ENCODE measurements around the gene DUSP15. TPM values are rescaled to one million over a fixed set of nuclear protein-coding genes. Genes with fewer than 3 reads are reported as not detected.
A peak's percentile ranks its signal among the peaks of the same experiment; 100 is the strongest.

Gene DUSP15
- total RNA-seq, 1 experiment from 2014 or later: 2.4 TPM

DNA sequence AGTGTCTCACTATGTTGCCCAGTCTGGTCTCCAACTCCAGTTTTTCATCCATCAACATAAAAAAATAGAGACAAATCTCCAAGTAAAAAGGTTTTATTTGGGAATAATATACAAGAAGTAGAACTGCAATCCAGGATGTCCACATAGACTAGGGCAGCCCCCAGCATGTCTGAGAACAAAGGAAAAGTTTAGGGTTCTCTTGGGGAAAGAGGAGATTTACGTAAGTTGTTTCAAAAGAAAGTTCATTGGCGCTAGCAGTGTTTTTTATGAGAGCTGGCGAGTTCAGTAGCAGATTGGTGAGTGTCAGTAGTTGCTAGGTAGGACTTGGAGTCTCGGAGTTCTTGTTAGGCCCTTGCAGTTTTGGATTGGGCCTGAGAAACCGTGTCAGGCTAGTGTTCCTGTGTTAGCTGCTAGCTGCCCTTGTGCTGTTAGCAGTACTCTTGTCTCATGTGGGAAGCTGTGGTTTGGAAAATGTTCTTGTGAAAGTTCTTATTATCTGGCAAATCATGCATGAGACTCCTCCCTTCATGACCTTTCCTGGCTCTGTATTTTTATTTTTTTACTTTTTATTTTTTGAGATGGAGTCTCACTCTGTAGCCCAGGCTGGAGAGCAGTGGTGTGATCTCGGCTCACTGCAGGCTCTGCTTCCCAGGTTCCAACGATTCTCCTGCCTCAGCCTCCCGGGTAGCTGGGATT is 24.8 kb upstream of the DUSP15 start:
- peak; percentile 89 for DNase-seq (ENCODE audit: low spot score)

DNA sequence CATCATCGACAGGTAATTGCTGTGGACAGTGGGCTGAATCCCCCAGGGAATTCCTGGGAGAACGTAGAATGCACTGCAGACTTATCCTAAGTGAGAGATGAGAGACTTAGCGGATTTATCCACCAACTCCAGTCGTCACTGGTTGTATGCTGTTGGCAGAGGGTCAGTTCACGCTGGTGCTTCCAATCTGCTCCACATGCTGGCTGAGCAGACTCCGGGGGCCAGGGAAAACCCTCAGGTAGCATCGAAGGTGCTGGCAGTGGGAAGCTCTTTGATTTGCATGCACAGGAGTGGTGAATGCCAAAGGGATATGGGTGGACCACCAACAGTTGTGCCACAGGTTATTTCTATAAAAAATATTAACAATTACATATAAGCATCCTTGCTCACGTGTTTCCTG is 20.3 kb upstream of the DUSP15 start:
- DNase-seq (ENCODE audit: low spot score): no peak

DNA sequence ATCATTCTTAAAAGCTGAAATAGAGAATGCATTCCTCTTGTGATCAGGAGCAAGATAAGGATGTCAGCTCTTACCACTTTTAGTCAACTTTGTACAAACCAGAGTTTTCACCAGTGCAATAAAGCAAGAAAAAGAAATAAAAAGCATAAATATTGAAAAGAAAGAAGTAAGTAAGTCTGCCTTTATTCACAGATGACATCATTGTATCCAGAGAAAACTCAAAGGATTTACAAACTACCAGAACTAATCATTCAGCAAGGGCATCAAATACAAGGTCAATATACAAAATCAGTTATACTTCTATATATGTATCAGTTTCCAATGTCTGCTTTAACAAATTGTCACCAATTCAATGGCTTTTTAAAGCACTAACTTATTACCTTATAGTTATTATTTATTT is 13.5 kb upstream of the DUSP15 start:
- no peak for DNase-seq (ENCODE audit: low spot score)

DNA sequence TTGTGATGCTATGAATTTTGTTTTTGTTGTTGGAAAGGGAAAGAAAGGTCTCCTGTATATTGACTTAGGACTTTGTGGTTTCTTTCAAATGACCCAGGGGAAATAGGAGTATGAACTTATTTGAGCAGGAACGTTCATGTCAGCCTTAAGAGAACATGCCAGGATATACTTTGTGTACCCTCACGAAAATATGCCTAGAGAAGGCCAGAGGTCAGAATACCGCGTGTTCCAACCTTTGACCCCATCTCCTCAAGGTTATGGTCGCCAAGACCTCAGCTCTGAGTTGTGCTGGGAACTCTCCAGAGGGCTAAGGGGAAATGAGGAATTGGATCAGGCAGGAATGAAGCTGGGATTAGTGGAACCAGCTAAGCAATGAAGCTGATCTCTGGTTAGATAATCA is 11.6 kb upstream of the DUSP15 start:
- no peak for DNase-seq (ENCODE audit: low spot score)

DNA sequence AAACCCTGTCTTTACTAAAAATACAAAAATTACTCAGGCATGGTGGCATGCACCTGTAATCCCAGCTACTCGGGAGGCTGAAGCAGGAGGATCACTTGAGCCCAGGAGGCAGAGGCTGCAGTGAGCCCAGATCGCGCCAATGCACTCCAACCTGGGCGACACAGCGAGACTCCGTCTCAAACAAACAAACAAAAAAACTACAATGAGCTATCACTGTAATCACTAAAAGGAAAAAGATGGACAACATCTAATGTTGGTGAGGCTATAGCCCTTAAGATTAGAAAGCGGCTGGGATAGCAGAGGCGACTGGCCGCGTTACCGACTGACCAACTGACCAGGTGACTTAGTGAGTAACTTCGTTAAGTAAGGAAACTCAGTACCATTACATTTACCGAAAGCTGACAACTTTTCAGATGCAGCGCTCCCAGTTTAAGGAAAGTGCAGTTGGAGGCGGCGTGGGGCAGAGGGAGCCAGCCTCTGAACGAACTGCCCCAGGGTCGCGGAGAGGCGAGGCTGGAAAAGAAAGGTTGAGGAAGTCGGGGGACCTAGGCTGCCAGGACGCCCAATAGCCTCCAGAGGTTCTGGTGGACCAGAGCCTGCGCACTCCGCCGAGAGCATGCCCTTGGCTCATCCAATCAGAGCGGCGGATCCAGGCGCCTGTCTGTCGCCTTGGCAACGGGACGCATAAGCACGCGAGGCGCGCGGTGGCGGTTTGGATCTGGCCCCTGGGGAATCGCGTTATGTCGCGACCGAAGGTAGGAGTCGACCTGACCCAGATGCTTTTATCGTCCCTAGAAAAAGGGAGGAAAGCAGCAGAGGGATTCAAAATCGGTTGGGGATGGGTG is 9.0 kb upstream of the DUSP15 start:
- peak; percentile 96 for DNase-seq (ENCODE audit: low spot score)

DNA sequence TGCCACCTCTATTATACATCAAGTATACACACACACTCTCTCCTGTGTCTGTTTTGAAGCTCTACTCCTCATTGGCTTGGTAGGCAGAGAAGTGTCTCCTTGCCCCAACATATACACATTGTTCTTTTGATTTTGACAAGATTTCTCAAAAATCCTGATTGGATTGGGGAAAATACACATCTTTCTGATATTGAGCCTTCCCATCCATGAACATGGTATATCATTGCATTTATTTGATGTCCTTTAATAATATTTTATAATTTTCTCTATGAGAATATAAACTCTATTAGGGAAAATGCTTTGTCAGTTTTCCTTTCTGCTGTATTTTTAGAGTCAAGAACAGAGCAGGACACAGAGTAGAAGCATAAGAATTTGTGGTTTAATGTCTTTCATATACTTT is 7.4 kb upstream of the DUSP15 start:
- no peak for DNase-seq (ENCODE audit: low spot score)

DNA sequence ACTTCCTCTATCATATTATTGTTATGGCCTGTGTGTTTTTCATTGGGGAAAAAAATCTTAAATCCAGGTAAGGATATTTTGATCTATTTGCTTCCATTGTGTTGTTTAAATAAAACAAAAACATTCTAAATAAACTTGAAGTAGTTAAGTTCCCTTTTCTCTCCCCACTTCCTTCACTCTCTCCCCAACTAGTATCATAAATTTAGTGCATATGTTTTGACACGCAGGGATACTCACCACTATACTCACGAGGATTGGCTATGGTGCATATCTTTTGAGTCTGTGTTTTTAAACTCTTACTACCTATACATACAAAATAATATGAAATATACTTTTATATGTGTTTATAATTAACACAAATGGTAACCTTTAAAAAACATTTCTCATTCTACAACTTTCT is 5.3 kb upstream of the DUSP15 start:
- no peak for DNase-seq (ENCODE audit: low spot score)

DNA sequence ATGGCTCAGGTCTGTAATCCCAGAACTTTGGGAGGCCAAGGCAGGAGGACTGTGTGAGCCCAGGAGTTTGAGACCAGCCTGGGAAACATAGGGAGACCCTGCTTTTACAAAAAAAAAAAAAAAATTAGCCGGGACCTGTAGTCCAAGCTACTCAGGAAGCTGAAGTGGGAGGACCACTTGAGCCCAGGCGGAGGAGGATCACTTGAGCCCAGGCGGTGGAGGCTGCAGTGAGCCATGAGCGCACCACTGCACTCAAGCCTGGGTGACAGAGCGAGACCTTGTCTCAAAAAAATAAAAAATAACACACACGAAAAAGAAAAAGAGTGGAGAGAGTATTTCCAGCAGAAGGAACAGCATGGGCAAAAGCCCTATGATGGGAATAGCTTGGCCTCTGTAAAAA is 2.1 kb upstream of the DUSP15 start:
- DNase-seq (ENCODE audit: low spot score): no peak

DNA sequence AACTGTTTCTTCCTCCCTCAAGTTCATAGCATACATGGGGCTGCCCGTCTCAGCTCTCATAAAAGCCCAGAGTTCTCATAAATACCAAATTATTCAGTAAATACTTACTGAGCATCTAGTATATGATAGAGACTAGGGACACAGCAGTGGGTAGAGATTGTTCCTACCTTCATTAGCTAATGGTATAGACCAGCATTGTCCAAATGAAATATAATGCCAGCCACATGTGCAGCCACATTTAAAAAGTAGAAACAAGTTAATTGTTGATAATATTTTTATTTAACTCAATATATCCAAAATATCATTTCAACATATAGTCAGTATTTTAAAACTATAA is 1.3 kb upstream of the DUSP15 start:
- no peak for DNase-seq (ENCODE audit: low spot score)

DNA sequence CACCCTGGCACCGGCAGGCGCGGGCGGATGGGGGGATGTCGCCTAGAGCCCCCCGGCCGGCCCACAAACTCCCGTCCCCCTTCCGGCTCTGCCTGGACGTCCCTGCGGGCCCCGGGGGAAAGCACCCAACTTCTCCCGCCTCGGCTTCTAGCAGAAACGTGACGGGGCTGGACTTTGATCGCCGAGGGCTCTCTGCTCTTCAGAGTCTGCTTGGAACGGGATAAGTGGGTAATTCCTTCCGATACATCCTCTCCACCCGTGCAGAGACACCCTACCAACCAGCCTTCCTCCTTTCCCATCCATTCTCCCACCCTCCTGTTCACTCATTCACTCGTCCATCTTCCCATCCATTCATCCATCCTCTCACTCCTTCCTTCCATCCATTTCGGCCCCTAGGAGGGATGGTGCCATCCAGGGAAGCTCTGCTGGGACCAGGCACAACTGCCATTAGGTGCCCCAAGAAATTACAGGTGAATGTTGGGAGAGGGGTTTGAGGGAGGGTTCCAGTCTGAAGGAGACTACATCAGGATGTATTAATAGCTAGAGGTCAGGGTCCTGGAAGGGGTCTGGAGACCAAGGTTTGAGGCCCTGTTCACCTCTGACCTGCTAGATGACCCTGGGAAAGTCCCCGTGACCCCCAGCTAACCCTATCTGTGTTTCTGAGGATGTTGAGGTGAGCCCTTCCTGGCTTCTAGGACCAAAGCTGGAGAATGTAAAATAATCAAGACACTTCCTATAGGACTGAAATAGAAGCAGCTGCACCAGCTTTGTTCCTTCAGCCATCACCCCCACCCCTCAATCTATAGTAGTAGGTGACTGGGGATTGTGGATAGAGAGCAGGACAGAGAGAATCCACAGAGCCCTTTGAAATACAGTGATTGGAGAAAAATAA is 645 bp upstream of the DUSP15 start:
- DNase-seq (ENCODE audit: low spot score): no peak

DNA sequence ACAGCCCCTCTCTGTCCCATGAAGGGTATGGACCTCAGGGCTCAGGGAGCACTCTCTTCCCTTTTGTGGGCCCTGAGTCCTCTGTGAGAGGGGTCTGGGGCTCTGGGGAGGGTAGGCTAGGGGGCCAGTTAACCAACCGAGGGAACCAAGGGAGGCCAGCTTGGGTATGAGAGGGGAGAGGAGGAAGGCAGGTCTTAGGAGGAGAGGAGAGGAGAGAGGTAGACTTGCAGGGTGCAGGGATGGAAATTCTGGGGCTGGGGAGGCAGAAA is 720 bp downstream of the DUSP15 start:
- no peak for DNase-seq (ENCODE audit: low spot score)

DNA sequence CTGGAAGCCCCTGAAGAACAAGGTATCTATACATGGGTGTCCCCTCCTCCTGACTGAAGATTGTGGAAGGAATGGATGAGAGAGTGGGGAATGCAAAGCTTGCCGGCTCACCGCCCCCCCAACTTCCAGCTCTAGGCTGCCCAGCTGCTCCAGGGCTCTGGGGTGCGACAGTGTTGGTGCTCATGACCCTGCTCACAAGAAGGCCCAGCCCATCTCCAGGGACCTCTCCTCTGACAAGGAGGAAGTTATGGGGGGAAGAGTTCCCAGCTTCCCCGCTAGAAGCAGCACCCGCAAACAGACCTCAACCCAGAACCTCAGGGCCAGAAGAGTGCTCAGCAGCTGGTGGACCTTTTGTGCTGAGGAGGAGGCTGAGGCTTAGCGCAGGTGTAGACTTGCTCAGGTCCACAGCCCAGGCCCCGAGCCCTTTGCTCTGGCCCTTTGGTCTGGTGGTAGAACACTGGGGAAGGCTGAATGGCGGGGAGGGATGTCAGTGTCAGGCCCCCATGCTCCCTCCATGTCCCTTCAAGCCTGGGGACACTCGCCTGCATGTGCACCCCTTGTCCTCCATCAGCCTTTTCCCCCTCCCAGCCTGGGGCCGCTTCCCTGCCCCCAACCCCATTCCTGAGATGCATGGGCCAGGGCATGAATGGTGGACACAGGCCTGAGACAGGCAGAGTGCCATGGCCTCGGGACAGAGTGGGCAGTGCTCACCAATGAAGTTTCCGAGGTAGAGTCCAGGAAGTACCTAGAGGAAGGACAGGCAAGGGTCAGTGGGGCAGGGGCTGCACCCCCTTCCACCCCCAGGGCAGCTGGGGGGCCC is 1.3 kb downstream of the DUSP15 start:
- no peak for DNase-seq (ENCODE audit: low spot score)

DNA sequence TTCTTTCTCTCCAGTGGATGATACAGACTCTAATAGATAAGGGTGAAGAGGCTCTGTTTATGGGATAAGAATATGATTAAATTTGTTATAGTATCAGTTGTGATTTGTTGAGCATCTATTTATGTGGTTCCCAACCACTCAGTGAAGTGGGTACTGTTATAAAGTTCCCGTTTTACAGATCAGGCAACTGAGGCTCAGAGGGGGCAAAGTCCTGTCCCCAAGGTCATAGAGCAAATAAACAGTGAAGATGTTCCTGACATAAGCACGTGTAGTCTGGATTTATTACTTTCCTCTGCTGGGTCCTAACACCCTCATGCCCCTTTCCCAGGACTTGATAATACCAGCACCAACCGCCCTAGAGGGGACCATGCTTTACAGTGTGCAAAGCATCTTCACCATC is 4.1 kb downstream of the DUSP15 start:
- DNase-seq (ENCODE audit: low spot score): no peak

DNA sequence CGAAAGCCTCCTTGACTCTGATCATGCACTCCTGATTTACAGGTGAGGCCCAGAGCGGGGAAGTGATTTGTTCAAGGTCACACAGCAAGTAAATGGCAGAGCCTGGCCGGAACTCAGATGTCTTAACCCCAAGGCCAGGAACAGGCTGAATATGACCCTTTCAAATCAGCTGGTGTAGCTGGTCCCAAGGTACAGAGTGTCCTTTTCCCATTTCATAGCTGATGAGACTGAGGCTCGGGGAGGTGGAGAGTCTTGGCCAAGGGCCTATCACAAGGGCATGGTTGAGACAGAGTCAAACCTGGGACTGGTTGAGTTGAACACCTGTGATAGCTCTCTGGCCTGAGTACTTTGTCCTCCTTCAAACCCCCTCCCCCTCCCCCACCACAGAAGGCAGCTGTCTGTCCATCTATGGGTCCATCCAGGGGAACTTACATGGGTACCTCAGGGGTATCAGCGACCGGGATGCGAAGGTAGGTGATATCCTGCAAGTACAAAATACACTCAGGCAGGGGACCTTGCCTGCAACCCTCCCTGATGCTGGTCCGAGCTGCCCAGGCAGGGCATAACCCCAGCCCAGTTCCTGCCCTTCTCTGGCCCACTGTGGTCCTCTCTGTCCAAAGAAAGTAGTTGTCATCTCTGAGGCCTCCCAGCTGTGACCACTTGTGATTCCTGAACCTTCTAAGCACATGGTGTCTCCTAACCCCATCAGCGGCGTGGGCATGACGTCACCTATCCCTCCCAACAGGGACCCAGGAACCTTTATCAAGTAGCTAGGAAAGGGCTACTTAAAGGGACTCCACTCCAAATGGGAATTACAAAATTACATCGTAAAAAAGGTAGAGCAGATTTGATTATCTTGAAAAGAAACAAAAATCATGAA is 5.6 kb downstream of the DUSP15 start:
- DNase-seq (ENCODE audit: low spot score): no peak

DNA sequence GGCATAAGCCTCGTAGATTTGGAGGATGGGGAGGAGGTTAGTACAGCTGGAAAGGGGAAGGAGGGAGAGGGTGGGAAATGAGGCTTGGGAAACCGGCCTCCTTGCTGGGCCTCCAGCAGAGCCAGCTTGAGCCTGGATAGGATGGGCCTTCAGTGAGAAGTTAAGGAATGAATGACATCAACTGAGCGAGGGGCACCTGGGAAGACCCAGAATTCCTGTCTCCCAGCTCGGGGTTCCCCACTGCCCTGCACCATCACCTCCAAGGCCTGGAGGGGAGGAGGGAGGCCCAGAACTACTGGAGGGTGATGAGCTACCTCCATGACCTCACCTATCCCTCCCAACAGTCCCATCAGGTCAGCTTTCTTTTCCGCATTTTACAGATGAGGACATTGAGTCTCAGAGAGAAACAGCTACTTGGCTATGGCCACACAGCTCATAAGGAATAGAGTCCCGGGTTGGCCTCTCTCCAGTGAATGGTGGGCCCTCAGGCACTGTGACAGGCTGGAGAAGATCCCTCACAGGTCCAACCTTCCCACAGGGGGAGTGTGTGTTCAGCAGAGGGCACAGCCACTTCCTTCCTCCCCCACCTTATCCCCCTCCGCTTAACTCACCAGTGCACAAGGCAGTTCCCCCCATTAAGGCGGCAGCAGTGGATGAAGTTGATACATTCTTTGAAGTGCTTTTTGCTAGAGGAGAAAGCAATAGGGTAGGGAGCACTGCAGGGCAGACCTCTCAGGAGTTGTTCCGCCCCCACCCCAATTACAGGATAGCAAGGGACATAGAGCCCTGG is 6.8 kb downstream of the DUSP15 start:
- DNase-seq (ENCODE audit: low spot score): no peak

DNA sequence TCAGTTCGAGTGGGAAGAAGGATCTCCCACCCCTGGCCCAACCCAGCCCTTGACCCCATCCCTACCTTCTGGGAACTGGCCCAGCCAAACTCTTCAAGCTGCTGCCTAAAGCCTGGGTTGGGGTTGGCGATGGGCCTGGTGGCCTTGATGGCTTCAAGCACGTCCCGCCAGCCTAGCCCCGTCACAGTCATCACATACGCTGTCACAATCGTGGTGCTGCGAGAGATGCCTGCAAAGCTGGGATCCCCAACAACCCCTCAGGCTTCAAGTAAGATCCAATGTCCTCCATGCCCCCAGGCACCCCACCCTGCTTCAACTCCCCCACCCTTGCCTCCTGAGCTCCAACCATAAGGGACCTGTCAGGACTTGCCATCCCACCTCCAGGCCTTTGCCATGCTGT is 7.8 kb downstream of the DUSP15 start:
- no peak for DNase-seq (ENCODE audit: low spot score)

DNA sequence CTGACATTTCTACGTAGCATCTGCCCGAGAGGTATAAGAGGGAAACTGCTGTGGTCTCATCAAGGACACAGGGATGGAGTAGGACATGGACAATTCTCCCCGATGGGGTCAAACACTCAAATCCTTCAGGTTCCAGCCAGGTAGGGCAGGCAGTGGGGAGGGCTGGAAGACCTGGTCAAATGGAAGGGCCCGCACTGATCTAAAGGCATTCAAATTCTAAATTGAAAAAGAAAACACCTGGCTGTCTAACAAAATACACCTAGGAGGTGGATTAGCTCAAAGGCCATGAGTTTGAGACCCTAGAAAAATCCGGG is 8.2 kb downstream of the DUSP15 start:
- DNase-seq (ENCODE audit: low spot score): no peak

DNA sequence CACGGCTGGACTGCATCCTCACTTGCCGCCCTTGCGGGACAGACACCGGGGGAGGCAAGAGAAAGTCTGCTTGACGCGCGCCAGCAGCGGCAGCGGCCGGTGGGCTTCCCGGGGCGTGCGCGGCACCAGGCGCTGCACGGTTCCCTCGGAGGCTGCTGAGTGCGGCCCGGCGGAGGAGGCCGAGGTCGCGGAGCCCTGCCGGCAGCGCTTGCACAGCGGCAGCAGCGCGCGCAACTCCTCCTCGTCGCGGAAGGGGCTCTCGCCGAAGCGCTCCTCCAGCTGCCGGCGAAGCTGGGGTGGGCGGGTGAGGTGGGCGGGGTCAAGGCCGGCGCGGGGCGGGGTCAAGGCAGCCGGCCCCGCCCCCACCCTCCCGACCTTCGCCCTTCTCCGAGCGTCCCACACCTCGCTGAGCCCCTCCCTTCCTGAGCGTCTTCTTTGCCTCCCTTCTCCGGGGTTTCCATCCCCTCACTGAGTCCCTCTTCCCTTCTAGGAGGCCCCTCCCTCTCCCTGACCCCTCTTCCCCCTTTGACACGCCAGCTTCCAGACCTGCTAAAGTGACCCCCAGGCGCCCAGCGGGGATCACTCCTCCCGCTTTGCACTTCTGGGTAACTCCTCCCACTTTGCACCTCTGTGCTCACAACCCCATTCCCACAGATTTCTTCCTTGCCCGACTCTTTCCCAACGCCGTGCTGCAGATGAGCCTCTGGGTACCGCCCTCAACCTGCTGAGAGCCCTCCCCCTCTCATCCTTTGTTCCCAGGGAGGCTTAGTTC is 8.8 kb downstream of the DUSP15 start:
- no peak for DNase-seq (ENCODE audit: low spot score)

DNA sequence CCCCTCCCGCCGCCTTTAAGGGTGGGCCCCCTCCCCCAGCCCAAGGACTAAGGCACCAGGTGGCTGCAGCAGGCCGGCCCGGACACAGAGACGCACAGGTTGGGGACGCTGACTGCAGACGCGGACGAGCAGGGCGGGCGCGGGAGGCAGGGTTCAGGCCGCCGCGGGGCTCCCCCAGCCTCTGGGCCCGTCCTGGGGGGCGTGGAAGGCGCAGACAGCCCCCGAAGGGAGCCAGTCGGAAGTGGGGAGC is 9.3 kb downstream of the DUSP15 start:
- DNase-seq (ENCODE audit: low spot score): no peak
